Measurements from ENCODE around the gene NDUFAF2. TPM values are rescaled to one million over a fixed set of nuclear protein-coding genes. Genes with fewer than 3 reads are reported as not detected.

Gene NDUFAF2
- total and polyA plus RNA-seq, 2 experiments from 2014 or later, result 31.6 to 155 TPM

DNA sequence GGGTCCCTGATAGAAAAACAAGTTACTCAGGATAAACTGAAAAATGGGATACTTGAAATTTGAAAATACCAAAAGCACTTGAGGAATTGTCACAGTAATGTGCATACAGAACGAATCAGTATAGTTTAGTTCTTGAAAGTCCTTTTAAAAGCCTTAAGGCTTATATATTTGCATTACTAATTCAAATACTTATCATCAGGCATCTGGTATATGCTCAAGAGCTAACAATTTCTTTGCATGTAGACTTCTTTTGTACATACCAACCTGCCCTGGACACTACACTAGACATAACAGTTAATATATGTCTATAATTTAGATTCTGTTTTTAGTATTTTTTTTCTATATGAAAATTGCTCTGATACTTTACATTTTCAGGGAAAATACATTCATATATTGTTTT, 174.1 kb downstream of the NDUFAF2 start (continued):
- TF ChIP-seq, protein P1, sequence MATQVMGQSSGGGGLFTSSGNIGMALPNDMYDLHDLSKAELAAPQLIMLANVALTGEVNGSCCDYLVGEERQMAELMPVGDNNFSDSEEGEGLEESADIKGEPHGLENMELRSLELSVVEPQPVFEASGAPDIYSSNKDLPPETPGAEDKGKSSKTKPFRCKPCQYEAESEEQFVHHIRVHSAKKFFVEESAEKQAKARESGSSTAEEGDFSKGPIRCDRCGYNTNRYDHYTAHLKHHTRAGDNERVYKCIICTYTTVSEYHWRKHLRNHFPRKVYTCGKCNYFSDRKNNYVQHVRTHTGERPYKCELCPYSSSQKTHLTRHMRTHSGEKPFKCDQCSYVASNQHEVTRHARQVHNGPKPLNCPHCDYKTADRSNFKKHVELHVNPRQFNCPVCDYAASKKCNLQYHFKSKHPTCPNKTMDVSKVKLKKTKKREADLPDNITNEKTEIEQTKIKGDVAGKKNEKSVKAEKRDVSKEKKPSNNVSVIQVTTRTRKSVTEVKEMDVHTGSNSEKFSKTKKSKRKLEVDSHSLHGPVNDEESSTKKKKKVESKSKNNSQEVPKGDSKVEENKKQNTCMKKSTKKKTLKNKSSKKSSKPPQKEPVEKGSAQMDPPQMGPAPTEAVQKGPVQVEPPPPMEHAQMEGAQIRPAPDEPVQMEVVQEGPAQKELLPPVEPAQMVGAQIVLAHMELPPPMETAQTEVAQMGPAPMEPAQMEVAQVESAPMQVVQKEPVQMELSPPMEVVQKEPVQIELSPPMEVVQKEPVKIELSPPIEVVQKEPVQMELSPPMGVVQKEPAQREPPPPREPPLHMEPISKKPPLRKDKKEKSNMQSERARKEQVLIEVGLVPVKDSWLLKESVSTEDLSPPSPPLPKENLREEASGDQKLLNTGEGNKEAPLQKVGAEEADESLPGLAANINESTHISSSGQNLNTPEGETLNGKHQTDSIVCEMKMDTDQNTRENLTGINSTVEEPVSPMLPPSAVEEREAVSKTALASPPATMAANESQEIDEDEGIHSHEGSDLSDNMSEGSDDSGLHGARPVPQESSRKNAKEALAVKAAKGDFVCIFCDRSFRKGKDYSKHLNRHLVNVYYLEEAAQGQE (IDR thresholded peaks at IDR 0.05; ENCODE audit: unreplicated experiment), result no peak
- TF ChIP-seq STAT1 (IDR thresholded peaks at IDR 0.05; ENCODE audit: unreplicated experiment) (no peak), ZNF114 (CRISPR knock-in tag; IDR thresholded peaks at IDR 0.05) (no peak), EZH2 (IDR thresholded peaks at IDR 0.05; ENCODE audit: low read depth, unreplicated experiment) (no peak), JUNB (IDR thresholded peaks at IDR 0.05; ENCODE audit: unreplicated experiment) (no peak)
- TF ChIP-seq, protein P2, sequence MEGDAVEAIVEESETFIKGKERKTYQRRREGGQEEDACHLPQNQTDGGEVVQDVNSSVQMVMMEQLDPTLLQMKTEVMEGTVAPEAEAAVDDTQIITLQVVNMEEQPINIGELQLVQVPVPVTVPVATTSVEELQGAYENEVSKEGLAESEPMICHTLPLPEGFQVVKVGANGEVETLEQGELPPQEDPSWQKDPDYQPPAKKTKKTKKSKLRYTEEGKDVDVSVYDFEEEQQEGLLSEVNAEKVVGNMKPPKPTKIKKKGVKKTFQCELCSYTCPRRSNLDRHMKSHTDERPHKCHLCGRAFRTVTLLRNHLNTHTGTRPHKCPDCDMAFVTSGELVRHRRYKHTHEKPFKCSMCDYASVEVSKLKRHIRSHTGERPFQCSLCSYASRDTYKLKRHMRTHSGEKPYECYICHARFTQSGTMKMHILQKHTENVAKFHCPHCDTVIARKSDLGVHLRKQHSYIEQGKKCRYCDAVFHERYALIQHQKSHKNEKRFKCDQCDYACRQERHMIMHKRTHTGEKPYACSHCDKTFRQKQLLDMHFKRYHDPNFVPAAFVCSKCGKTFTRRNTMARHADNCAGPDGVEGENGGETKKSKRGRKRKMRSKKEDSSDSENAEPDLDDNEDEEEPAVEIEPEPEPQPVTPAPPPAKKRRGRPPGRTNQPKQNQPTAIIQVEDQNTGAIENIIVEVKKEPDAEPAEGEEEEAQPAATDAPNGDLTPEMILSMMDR (conservative IDR thresholded peaks at IDR 0.05; ENCODE audit: low read depth in 2 of 2), result no peak

DNA sequence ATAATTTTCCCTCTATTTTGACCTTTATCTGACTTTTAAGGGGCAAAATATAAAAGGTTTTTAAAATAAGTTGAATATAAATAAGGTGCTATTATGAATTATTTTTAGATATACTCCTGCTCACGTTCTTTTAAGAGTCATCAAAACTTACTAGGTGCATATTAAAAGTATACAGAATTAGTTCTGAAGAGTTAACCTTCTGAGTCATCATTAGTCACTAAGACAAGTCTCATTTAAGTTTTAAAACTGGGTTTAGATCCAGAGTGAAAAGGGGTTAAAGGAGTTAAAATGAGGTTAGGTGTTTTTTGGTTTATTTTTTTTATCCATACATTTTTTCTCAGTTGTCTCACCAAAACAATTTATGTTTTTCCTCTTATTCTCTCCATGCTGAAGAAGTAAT, 175.5 kb downstream of the NDUFAF2 start:
- DNase-seq (ENCODE audit: low spot score) (no peak), ATAC-seq (no peak)
- no peak overlapping the region for H3K4me3 ChIP-seq
- H3K27ac Mint-ChIP-seq, result no peak overlapping the region
- no peaks in the 10 kb centered on the region for H3K36me3 ChIP-seq (ENCODE audit: insufficient read depth)
- no peaks in the 10 kb centered on the region for H3K27me3 ChIP-seq (ENCODE audit: insufficient read depth)
- H3K4me2 ChIP-seq, result no peak overlapping the region
- peaks cover 2% of the 10 kb centered on the region for H3K27me3 Mint-ChIP-seq (ENCODE audit: insufficient read depth, low read depth, poor library complexity)
- no peak overlapping the region for H2AFZ ChIP-seq
- H3F3A ChIP-seq (replicated peaks; ENCODE audit: low read depth), result no peaks in the 10 kb centered on the region
- H3K9me3 Mint-ChIP-seq, result no peaks in the 10 kb centered on the region
- no peaks in the 10 kb centered on the region for H4K20me1 ChIP-seq (replicated peaks; ENCODE audit: insufficient read depth)
- H3K4me3 Mint-ChIP-seq, result no peak overlapping the region
- H3K27ac ChIP-seq (ENCODE audit: low read depth), result no peak overlapping the region
- no peaks in the 10 kb centered on the region for H3K4me1 Mint-ChIP-seq
- no peaks in the 10 kb centered on the region for H3K4me1 ChIP-seq (ENCODE audit: insufficient read depth)
- no peaks in the 10 kb centered on the region for H3K36me3 Mint-ChIP-seq (ENCODE audit: low read depth)
- H3K9me2 ChIP-seq (ENCODE audit: insufficient read depth), result no peaks in the 10 kb centered on the region
- no peaks in the 10 kb centered on the region for H3K79me2 ChIP-seq (replicated peaks; ENCODE audit: insufficient read depth)
- TF ChIP-seq POLR2AphosphoS5 (IDR thresholded peaks at IDR 0.05; ENCODE audit: low read depth) (no peak), STAT1 (IDR thresholded peaks at IDR 0.05; ENCODE audit: unreplicated experiment) (no peak), ZNF331 (CRISPR knock-in tag; IDR thresholded peaks at IDR 0.05; ENCODE audit: low read depth) (no peak), EZH2 (IDR thresholded peaks at IDR 0.05; ENCODE audit: low read depth, unreplicated experiment) (no peak), JUNB (IDR thresholded peaks at IDR 0.05; ENCODE audit: unreplicated experiment) (no peak), CREB1 (CRISPR knock-in tag; IDR thresholded peaks at IDR 0.05; ENCODE audit: low read depth) (no peak), ZNF114 (CRISPR knock-in tag; IDR thresholded peaks at IDR 0.05) (no peak), EZH2phosphoT487 (IDR thresholded peaks at IDR 0.05; ENCODE audit: unreplicated experiment) (no peak), NANOG (IDR thresholded peaks at IDR 0.05; ENCODE audit: borderline replicate concordance) (no peak)
- TF ChIP-seq, protein P3, sequence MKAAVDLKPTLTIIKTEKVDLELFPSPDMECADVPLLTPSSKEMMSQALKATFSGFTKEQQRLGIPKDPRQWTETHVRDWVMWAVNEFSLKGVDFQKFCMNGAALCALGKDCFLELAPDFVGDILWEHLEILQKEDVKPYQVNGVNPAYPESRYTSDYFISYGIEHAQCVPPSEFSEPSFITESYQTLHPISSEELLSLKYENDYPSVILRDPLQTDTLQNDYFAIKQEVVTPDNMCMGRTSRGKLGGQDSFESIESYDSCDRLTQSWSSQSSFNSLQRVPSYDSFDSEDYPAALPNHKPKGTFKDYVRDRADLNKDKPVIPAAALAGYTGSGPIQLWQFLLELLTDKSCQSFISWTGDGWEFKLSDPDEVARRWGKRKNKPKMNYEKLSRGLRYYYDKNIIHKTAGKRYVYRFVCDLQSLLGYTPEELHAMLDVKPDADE (IDR thresholded peaks at IDR 0.05), result no peak
- TF ChIP-seq, protein P1 (IDR thresholded peaks at IDR 0.05; ENCODE audit: unreplicated experiment), result no peak
- TF ChIP-seq, protein P2 (conservative IDR thresholded peaks at IDR 0.05; ENCODE audit: low read depth in 2 of 2), result no peak

All from GM23338 (cell line).